Mammary epithelial cell (primary cell): Measurements from ENCODE around the gene ADPRS.

Source experiments
- EZH2 ChIP-seq: IDR thresholded peaks from 2 replicates; pipeline ENCODE4 v1.6.1; 2012; ENCODE audit warnings: low read length, inconsistent platforms, borderline replicate concordance
- TF ChIP-seq, protein P1 (sequence below), 2 donors: IDR thresholded peaks in 1 of 2; conservative IDR thresholded peaks in 1 of 2; 2 replicates each; pipeline ENCODE4 v1.5.1; 2011 to 2012; ENCODE audit warnings: inconsistent platforms in 2 of 2, low read length in 2 of 2, mild to moderate bottlenecking in 2 of 2, control low read depth in 1 of 2, low read depth in 1 of 2; ENCODE audit not compliant: insufficient read depth in 1 of 2; ENCODE audit errors: extremely low read depth in 1 of 2

DNA sequence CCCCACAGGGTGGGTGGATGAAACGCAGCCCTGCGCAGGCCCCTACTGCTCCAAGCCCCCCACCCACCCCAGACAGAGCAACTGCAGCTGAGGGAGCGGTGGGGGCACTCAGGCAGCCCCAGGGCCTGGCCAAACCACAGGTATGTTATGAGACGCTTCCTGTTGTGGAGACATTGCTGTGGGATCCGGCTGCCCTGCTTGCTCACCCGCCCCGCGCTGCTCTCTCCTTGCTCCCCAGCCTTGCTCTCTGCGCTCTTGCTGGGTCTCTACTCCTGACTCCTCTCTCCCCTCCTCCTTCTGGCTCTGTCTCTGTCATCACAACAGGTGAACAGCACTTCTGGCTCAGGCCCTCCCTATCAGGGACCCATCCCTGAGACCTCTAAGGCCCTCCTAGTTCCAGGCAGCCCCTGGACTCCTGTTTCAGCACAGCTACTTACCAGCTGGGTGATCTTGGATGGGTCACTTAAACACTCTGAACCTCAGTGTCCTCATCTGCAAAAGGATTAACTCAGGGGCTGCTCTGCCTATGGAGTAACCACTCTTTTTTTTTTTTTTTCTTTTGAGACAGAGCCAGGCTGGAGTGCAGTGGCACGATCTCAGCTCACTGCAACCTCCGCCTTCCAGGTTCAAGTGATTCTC is 20.5 kb downstream of the ADPRS start:
- TF ChIP-seq, protein P1, sequence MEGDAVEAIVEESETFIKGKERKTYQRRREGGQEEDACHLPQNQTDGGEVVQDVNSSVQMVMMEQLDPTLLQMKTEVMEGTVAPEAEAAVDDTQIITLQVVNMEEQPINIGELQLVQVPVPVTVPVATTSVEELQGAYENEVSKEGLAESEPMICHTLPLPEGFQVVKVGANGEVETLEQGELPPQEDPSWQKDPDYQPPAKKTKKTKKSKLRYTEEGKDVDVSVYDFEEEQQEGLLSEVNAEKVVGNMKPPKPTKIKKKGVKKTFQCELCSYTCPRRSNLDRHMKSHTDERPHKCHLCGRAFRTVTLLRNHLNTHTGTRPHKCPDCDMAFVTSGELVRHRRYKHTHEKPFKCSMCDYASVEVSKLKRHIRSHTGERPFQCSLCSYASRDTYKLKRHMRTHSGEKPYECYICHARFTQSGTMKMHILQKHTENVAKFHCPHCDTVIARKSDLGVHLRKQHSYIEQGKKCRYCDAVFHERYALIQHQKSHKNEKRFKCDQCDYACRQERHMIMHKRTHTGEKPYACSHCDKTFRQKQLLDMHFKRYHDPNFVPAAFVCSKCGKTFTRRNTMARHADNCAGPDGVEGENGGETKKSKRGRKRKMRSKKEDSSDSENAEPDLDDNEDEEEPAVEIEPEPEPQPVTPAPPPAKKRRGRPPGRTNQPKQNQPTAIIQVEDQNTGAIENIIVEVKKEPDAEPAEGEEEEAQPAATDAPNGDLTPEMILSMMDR (conservative IDR thresholded peaks at IDR 0.05 in 1 of 2, IDR thresholded peaks at IDR 0.05 in 1 of 2; ENCODE audit: extremely low read depth in 1 of 2, insufficient read depth in 1 of 2, low read depth in 1 of 2, low read length in 2 of 2) = no peak
- TF ChIP-seq EZH2 = no peak
